GM18502 (cell line): ENCODE results near the gene ZDHHC4.
"Not testable (repeated sequence)": the region's sequence is repeated elsewhere in the genome, so short reads cannot be mapped to it uniquely, and the experiment has no call there.

Experiments used
- ATAC-seq: cut with Tn5 transposase; IDR thresholded peaks from one replicate; pipeline ENCODE4 v1.9.1; 2021; ENCODE audit warnings: mild to moderate bottlenecking; ENCODE audit not compliant: unreplicated experiment, poor library complexity

Gene ZDHHC4

GRCh38 chr7:6558837-6559236 is 18.4 kb upstream of the ZDHHC4 start:
- no peak for ATAC-seq

DNA sequence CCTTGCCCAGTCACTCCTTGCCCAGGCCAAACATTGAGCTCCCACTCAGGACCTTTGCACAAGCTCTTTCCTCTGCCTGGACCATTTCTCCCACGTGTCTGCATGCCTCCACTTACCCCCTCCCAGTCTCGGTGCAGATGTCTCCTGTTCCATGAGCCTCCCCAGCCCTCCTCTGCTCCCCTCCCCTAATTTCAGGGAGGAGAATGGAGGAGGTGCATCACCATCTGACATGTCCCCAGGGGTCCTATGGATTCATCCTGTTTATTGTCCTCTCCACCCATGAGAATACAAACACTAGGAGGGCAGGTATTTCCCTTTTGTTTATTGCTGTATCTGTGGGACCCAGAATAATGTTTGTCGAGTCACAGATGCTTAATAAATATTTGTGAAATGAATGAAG is 17.4 kb upstream of the ZDHHC4 start:
- no peak for ATAC-seq

DNA sequence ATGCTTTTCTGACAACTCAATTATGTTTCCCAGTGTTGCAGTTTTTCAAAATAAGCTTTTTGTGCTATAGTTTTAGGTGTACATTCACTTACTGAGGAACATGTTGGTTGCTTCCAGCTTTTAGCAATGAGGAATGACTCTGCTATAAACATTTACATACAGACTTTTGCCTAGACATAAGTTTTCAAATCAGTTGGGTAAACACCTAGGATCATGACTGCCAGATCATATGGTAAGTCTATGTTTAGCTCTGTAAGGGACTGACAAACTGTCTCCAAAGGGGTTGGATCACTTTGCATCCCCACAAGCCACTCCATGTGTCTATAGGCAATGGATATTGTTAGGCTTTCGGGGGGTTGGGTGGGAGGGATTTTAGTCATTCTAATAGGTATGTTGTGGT is 15.1 kb upstream of the ZDHHC4 start:
- no peak for ATAC-seq

DNA sequence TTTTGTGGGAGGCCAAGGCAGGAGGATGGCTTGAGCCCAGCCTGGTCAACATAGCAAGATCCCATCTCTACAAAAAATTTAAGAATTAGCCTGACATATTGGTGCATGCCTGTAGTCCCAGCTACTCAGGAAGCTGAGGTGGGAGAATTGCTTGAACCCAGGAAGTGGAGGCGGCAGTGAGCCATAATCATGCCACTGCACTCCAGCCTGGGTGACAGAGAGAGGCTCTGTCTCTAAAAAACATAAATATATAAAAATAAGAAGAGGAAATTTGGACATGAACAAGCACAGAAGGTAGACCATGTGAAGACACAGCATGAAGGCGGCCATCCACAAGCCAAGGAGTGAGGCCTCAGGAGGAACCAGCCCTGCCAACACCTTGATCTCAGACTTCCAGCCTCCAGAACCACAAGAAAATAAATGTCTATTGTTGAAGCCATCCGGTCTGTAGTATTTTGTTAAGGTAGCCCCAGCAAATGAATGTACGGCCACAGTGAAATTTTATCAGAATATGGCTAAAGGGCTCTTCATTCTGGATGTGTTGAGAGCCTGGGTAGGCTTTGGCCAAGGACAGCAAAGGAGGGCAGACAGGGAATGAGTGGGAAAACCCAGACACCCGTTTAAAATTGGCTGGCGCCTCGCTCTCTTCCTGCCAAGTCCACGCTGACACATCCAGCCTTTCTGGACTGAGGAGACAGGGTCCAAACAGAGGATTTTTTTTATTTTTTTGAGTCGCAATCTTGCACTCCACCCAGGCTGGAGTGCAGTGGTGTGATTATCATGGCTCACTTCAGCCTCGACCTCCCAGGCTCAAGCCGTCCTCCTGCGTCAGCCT is 13.1 kb upstream of the ZDHHC4 start:
- no peak for ATAC-seq

GRCh38 chr7:6565655-6566054 is 11.6 kb upstream of the ZDHHC4 start:
- ATAC-seq: no peak

- no peak for ATAC-seq
These were observed 9.4 kb upstream of the ZDHHC4 start for GRCh38 chr7:6567886-6568285.

DNA sequence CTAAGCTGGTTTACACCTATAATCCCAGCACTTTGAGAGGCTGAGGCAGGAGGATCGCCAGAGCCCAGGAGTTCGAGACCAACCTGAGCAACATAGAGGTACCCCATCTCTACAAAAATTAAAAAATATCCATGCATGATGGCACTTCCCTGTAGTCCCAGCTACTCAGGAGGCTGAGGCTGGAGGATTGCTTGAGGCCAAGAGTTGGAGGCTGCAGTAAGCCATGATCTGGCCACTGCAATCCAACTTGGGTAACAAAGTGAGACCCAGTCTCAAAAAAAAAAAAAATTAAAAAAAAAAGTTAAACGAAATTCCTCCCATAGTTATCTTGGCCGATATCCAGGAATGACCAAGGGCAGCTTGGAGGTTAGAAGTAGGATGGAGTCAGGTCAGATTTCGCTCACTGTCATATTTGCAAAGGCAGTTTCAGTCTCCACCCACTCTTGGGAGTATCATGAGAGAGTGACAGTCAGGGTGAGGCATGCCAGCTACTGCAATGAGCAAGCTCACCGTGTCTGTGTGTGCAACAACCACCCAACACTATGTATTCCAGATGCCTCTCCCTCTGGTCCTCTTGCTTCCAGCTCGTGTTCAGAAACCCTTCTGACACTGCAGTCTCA is 6.0 kb upstream of the ZDHHC4 start:
- no peak for ATAC-seq

DNA sequence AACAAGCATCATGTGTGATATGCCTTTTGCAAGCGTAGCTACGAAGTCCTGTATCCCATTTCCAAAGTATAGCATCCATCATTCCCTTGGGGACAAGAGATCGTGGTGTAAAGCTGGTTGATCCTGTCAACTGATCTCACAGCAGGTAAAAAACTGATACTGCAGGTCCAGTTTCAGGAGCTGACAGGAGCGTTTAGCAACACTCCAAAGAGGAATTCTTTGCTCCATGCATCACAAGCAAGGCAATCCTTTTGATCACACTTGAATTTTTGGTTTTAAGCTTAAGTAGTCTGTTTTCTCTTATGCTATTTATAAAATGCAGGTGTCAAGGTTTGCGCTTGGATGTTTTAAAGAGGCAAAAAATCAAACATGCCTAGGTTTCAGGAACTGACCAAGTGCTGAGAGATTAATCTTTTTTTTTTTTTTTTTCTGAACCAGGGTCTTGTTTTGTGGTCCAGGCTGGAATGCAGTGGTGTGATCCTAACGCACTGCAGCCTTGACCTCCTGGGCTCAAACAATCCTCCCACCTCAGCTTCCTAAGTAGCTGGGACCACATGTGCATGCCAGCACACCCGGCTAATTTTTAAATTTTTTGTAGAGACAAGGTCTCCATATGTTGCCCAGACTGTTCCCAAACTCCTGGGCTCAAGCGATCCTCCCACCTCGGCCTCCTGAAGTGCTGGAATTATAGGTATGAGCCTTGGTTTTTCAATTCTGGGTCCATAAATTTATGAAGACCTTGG is 1.8 kb upstream of the ZDHHC4 start:
- no peak for ATAC-seq

- ATAC-seq: no peak
These were observed 1.0 kb upstream of the ZDHHC4 start for GRCh38 chr7:6576024-6576866.

GRCh38 chr7:6576867-6577368 is 336 bp upstream of the ZDHHC4 start:
- not testable (repeated sequence) for ATAC-seq

- ATAC-seq: no peak
These were observed 1.1 kb downstream of the ZDHHC4 start for GRCh38 chr7:6578114-6579084.

GRCh38 chr7:6579446-6579845 is 2.2 kb downstream of the ZDHHC4 start:
- no peak for ATAC-seq

GRCh38 chr7:6585746-6586432 is 8.6 kb downstream of the ZDHHC4 start:
- not testable (repeated sequence) for ATAC-seq

- ATAC-seq: no peak
These were observed 11.3 kb downstream of the ZDHHC4 start for GRCh38 chr7:6588566-6588965.

DNA sequence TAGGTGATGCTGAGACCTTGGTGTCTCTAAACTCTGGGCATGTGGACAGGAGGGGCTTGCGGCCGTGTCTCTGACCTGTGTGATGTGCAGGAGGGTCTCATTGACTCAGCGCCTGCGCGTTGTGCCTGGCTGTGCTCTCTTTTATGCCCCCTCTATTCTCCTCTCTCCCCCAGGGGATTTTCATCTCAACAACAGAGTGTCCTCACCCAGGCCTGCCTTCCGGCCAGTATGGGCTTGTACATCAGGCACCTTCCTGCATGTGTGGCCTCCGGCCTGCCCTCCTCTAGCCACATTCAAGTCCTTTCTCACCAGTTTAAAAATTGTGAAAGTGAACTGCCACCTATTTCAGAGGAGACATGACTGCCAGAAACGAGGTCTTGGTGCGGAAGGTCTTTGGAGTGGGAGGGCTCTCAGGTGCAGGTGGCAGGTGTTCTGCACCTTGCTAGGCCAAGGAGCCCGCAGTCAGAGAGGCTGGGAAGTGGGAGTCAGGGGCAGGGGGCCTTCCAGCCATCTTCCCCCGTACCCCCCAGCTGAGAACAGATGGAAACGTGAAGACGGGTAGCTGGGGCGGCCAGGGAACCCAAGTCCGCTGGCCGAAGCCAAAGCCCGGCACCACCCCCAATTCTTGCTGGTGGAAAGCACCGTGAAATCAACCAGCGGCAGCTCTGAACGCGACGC is 12.0 kb downstream of the ZDHHC4 start:
- ATAC-seq: no peak

DNA sequence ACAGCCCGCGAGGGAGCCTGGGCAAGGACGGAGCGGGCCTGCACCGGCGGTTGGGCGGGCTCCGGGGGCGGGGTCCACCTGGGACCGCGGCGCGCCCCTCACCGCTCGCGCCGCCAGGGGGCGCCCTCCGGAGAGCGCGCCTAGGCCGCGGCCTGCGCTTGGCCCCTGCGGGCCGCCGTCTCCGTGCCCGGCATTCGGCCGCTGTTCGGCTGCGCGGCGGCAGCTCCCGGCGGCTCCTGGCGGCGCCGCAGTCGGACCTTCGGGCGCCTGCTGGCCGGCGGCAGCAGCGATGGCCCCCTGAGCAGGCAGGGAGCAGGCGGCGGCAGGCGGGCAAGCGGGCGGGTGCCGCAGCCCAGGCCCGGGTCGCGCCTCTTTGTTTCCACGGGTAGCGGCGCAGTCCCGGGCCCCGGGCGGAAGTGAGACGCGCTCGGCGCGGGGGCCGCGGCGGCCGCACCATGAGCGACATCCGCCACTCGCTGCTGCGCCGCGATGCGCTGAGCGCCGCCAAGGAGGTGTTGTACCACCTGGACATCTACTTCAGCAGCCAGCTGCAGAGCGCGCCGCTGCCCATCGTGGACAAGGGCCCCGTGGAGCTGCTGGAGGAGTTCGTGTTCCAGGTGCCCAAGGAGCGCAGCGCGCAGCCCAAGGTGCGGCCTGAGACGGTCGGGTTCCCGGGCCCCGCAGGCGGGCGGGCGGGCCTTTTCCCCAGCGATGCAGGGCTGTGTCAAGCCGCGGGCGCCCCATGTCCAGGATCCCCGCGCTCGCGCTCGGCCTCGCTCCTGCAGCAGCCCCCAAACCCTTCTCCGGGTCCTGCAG is 12.8 kb downstream of the ZDHHC4 start, which contains the start of gene INTS15:
Gene INTS15, plus strand, starts transcription at position 193 of the 816 bp plus-strand sequence. Its CDS starts 263 bp downstream, at position 456.
- peak; percentile 89 for ATAC-seq

DNA sequence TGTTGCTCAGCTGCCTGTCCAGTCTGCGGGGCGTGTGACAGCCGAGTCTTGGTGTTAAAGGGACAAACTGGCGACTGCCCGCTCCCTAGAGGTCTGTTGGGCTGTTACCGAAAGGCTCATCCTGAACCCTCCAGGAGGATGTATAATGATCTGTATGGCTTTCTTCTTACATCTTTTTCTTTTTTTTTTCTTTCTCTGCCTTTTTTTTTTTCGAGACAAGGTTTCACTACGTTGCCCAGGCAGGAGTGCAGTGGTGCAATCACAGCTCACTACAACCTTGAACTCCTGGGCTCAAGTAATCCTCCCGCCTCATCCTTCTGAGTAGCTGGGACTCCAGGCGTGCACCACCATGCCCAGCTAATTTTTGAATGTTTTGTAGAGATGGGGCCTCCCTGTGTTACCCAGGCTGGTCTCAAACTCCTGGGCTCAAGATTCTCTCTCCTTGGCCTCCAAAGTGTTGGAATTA is 13.4 kb downstream of the ZDHHC4 start:
- peak; percentile 23 for ATAC-seq
